ENCODE results near the gene GNE. TPM values are rescaled to one million over a fixed set of nuclear protein-coding genes. Genes with fewer than 3 reads are reported as not detected.

The GNE gene
- total RNA-seq, 6 experiments from 2014 or later: 45.4 to 133 (median 76.5) TPM

DNA sequence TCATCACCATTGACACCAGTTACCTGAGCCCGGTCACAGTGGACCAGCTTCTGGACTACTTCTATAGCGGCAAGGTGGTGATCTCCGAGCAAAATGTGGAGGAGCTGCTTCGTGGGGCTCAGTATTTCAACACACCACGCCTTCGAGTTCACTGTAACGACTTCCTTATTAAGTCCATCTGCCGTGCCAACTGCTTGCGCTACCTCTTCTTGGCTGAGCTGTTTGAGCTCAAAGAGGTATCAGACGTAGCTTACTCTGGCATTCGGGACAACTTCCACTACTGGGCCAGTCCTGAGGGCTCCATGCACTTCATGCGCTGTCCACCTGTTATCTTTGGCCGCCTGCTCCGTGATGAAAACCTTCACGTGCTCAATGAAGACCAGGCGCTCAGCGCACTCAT lies 88.5 kb downstream of the GNE start:
- no peak for TF ChIP-seq POLR2A (IDR thresholded peaks at IDR 0.05)
- TF ChIP-seq, protein P1, sequence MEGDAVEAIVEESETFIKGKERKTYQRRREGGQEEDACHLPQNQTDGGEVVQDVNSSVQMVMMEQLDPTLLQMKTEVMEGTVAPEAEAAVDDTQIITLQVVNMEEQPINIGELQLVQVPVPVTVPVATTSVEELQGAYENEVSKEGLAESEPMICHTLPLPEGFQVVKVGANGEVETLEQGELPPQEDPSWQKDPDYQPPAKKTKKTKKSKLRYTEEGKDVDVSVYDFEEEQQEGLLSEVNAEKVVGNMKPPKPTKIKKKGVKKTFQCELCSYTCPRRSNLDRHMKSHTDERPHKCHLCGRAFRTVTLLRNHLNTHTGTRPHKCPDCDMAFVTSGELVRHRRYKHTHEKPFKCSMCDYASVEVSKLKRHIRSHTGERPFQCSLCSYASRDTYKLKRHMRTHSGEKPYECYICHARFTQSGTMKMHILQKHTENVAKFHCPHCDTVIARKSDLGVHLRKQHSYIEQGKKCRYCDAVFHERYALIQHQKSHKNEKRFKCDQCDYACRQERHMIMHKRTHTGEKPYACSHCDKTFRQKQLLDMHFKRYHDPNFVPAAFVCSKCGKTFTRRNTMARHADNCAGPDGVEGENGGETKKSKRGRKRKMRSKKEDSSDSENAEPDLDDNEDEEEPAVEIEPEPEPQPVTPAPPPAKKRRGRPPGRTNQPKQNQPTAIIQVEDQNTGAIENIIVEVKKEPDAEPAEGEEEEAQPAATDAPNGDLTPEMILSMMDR (IDR thresholded peaks at IDR 0.05): no peak
- Histone ChIP-seq H3K27me3 (no peaks in the 10 kb centered on the region), H3K9me3 (no peaks in the 10 kb centered on the region), H3K4me3 (no peak overlapping the region), H3K27ac (no peak overlapping the region), H3K4me1 (no peaks in the 10 kb centered on the region), H3K36me3 (no peaks in the 10 kb centered on the region)
- DNase-seq (no peak), ATAC-seq (no peak)
- intact Hi-C loops (cut with DNase I): loop anchor here in 1 of 2 donors (10.0 kb wide), 1 partner anchor 55 kb away; no protein-coding TSS in a partner anchor
- WGBS (ENCODE audit: insufficient coverage, low coverage, low lambda C conversion rate, missing lambda C conversion rate): 92% methylated on average over 13 of the region's 17 CpGs

GRCh38 chr9:36169166-36169565 lies 89.1 kb downstream of the GNE start, which contains the start of gene CCIN:
CCIN (plus strand) TSS chr9:36169388; CDS start chr9:36169503, 115 bp downstream.
- H3K27ac ChIP-seq: no peak within 1 kb of the TSS
- WGBS (ENCODE audit: insufficient coverage, low coverage, low lambda C conversion rate, missing lambda C conversion rate): 91% methylated on average over 6 of the region's 6 CpGs
- H3K9me3 ChIP-seq: no peaks in the 10 kb centered on the region
- ATAC-seq: no peak
- H3K27me3 ChIP-seq: no peaks in the 10 kb centered on the region
- intact Hi-C loops (cut with DNase I): no loop called here
- TF ChIP-seq POLR2A (IDR thresholded peaks at IDR 0.05): no peak
- TF ChIP-seq, protein P1 (IDR thresholded peaks at IDR 0.05): no peak
- H3K36me3 ChIP-seq: no peaks in the 10 kb centered on the region
- no peak within 1 kb of the TSS for H3K4me3 ChIP-seq
- no peak for DNase-seq
- H3K4me1 ChIP-seq: no peaks in the 10 kb centered on the region

GRCh38 chr9:36166168-36166927 lies 91.9 kb downstream of the GNE start:
- no peaks in the 10 kb centered on the region for H3K27me3 ChIP-seq
- H3K4me1 ChIP-seq: no peaks in the 10 kb centered on the region
- no peak overlapping the region for H3K27ac ChIP-seq
- intact Hi-C loops (cut with DNase I): no loop called here
- H3K36me3 ChIP-seq: no peaks in the 10 kb centered on the region
- DNase-seq: peak; percentile 82 to 85 (median 82)
- H3K4me3 ChIP-seq: peak overlapping the region; percentile 19 to 35 (median 31)
- no peak for TF ChIP-seq POLR2A (IDR thresholded peaks at IDR 0.05)
- TF ChIP-seq, protein P1 (IDR thresholded peaks at IDR 0.05): peak; percentile 93 to 98 (median 96)
- 8% methylated on average over 14 of the region's 58 CpGs for WGBS (ENCODE audit: insufficient coverage, low coverage, low lambda C conversion rate, missing lambda C conversion rate)
- no peaks in the 10 kb centered on the region for H3K9me3 ChIP-seq
- peak; percentile 98 to 100 (median 99) for ATAC-seq

GRCh38 chr9:36165826-36166167 lies 92.5 kb downstream of the GNE start:
- no peak for TF ChIP-seq POLR2A (IDR thresholded peaks at IDR 0.05)
- TF ChIP-seq, protein P1 (IDR thresholded peaks at IDR 0.05): no peak
- DNase-seq (no peak), ATAC-seq (no peak)
- Histone ChIP-seq H3K36me3 (no peaks in the 10 kb centered on the region), H3K4me1 (no peaks in the 10 kb centered on the region), H3K4me3 (peak overlapping the region in 2 of 3 donors; percentile 19 to 35), H3K9me3 (no peaks in the 10 kb centered on the region), H3K27me3 (no peaks in the 10 kb centered on the region), H3K27ac (no peak overlapping the region)
- intact Hi-C loops (cut with DNase I): no loop called here
- 78% methylated on average over 8 of the region's 12 CpGs for WGBS (ENCODE audit: insufficient coverage, low coverage, low lambda C conversion rate, missing lambda C conversion rate)
